Measurements from ENCODE around the gene KCNIP4. TPM values are rescaled to one million over a fixed set of nuclear protein-coding genes. Genes with fewer than 3 reads are reported as not detected.

Gene KCNIP4
- total and polyA plus RNA-seq, 2 of the 8 experiments (the other 6 are each of a cell fraction or from before 2014, with no cell fraction given) = 0.06 TPM; not detected in 1

DNA sequence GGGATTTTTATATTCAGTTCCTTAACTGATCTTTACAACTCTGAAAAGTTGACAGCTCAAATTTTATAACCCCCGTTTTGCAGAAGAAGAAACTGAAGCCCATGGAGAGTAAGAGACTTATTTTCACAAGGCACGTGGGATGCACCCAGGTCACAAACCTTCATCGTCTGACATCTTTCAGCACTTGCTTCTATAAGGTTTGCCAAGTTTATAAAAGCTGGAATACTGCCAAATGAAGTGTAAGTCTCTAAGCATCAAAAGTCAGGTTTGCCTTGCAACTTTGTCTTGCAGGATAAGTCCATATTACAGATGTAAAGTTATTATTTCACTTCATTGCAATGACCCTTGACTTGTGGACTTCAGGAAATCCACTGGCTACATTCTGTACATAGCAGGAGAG lies 6.3 kb upstream of the KCNIP4 start:
- H3K27me3 ChIP-seq (replicated peaks in 1 of 4; ENCODE audit: control insufficient read depth in 3 of 4, extremely low read depth in 1 of 4, insufficient read depth in 3 of 4, low read length in 3 of 4) = peaks cover 0 to 1% (median under 1%) of the 10 kb centered on the region in 4 experiments; a peak in 2 of 7 replicates
- ChIA-PET POLR2A (ENCODE audit: partially characterized antibody) (no interaction called here), CTCF (ENCODE audit: partially characterized antibody) (interaction anchor here (1.1 to 1.2 kb wide), 2 partner anchors 28 to 165 kb away, joined by 3 to 4 read pairs; no protein-coding TSS in a partner anchor)
- no peaks in the 10 kb centered on the region for H3K9me3 ChIP-seq (ENCODE audit: insufficient read depth in 2 of 2, low read depth in 1 of 2, low read length in 1 of 2)
- no peaks in the 10 kb centered on the region for H3K79me2 ChIP-seq (ENCODE audit: control insufficient read depth in 1 of 2, insufficient read depth in 2 of 2, low read length in 2 of 2)
- no peaks in the 10 kb centered on the region for H3K79me1 ChIP-seq (ENCODE audit: low read depth, low read length)
- no peak overlapping the region for H4K8ac ChIP-seq (ENCODE audit: extremely low read depth, insufficient read depth, low read length)
- no peak overlapping the region for H2BK5ac ChIP-seq (ENCODE audit: low read depth, low read length)
- H2AFZ ChIP-seq (ENCODE audit: low read length) = no peak overlapping the region
- H3K23ac ChIP-seq (ENCODE audit: insufficient read length) = no peak overlapping the region
- no peaks in the 10 kb centered on the region for H3K4me1 ChIP-seq (replicated peaks in 1 of 4; ENCODE audit: control insufficient read depth in 3 of 4, insufficient read depth in 4 of 4, low read length in 3 of 4)
- FAIRE-seq = no peak
- no peak overlapping the region for H3K56ac ChIP-seq (replicated peaks; ENCODE audit: insufficient read length, low read depth, low read length)
- H3K14ac ChIP-seq (ENCODE audit: insufficient read length) = no peak overlapping the region
- 89% methylated on average over 3 of the region's 3 CpGs; no CpG with 5 or more reads in 1 of the 2 experiments for WGBS, 2 experiments (ENCODE audit: extremely low coverage in 1 of 2, insufficient coverage in 1 of 2, insufficient read length in 1 of 2, insufficient replicate concordance in 2 of 2, low coverage in 1 of 2, low lambda C conversion rate in 2 of 2, missing lambda C conversion rate in 1 of 2)
- H3K4me2 ChIP-seq (ENCODE audit: insufficient read depth in 1 of 2, low read depth in 2 of 2, low read length in 2 of 2) = no peak overlapping the region
- H3K27ac ChIP-seq (ENCODE audit: low read depth, low read length) = no peak overlapping the region
- H2BK120ac ChIP-seq (replicated peaks; ENCODE audit: low read depth, low read length) = no peak overlapping the region
- H4K5ac ChIP-seq (ENCODE audit: insufficient read length, low read depth, low read length) = no peak overlapping the region
- H3K36me3 ChIP-seq (ENCODE audit: control insufficient read depth in 2 of 4, insufficient read depth in 4 of 4, low read length in 3 of 4) = no peaks in the 10 kb centered on the region
- no peak overlapping the region for H3K9ac ChIP-seq (replicated peaks in 1 of 4; ENCODE audit: extremely low read depth in 1 of 4, low read depth in 3 of 4, low read length in 3 of 4)
- H4K20me1 ChIP-seq (replicated peaks in 1 of 2; ENCODE audit: control insufficient read depth in 1 of 2, insufficient read depth in 2 of 2, low read length in 2 of 2) = no peaks in the 10 kb centered on the region
- H3K4me3 ChIP-seq (ENCODE audit: extremely low read depth in 1 of 4, insufficient read depth in 2 of 4, low read depth in 3 of 4, low read length in 4 of 4) = no peak overlapping the region
- DNase-seq (ENCODE audit: low read depth in 1 of 2, low spot score in 2 of 2) = no peak
- H2AK5ac ChIP-seq (ENCODE audit: low read depth, low read length) = no peak overlapping the region
- H2BK20ac ChIP-seq (ENCODE audit: low read length) = no peak overlapping the region
- no peak overlapping the region for H2BK12ac ChIP-seq (ENCODE audit: low read depth, low read length)
- no peak overlapping the region for H2BK15ac ChIP-seq (ENCODE audit: low read length)
- no peak overlapping the region for H3K18ac ChIP-seq (ENCODE audit: extremely low read depth, low read length)
- no peaks in the 10 kb centered on the region for H3K23me2 ChIP-seq (ENCODE audit: low read depth, low read length)
- H4K91ac ChIP-seq (replicated peaks; ENCODE audit: insufficient read length, low read length) = no peak overlapping the region
- no peak overlapping the region for H3K4ac ChIP-seq (replicated peaks; ENCODE audit: insufficient read length, low read depth, low read length)
- no peak for TF ChIP-seq CHD1 (IDR thresholded peaks at IDR 0.05; ENCODE audit: low read depth, low read length)
- no peak for TF ChIP-seq EZH2 (IDR thresholded peaks at IDR 0.05; ENCODE audit: low read depth, low read length, severe bottlenecking)
- TF ChIP-seq SIX5 (IDR thresholded peaks at IDR 0.05; ENCODE audit: low read depth, low read length) = no peak
- TF ChIP-seq GABPA (IDR thresholded peaks at IDR 0.05; ENCODE audit: borderline replicate concordance, insufficient read depth, low read length) = no peak
- TF ChIP-seq POU5F1 (IDR thresholded peaks at IDR 0.05; ENCODE audit: low read depth, low read length) = no peak
- TF ChIP-seq TAF7 (optimal IDR thresholded peaks at IDR 0.05; ENCODE audit: borderline replicate concordance, low read depth, low read length) = no peak
- TF ChIP-seq KDM4A (IDR thresholded peaks at IDR 0.05; ENCODE audit: low read depth, low read length, severe bottlenecking) = no peak
- TF ChIP-seq EP300 (IDR thresholded peaks at IDR 0.05; ENCODE audit: borderline replicate concordance in 1 of 2, low read depth in 2 of 2, low read length in 2 of 2) = no peak

Data from H1 (cell line).